SK-N-SH (cell line): ENCODE results near the gene HECTD4.

ENCODE experiments used
- CHD2 ChIP-seq: fragments of 150-350 bp; IDR thresholded peaks from 2 replicates; pipeline ENCODE4 v1.6.1; 2018; ENCODE audit warnings: low read length; ENCODE audit not compliant: partially characterized antibody
- CTCF ChIP-seq: fragments of 200-600 bp; sonication (generic); IDR thresholded peaks from 2 replicates; pipeline ENCODE4 v1.6.1; 2017; ENCODE audit warnings: antibody characterized with exemption, mild to moderate bottlenecking, moderate library complexity
- EP300 ChIP-seq, 2 experiments: IDR thresholded peaks; 2 replicates each; pipeline versions ENCODE4 v1.4.0 to v1.6.1; 2012; ENCODE audit warnings: borderline replicate concordance in 1 of 2, low read depth in 1 of 2, low read length in 1 of 2
- EZH2phosphoT487 ChIP-seq: fragments of 200-600 bp; sonication (generic); IDR thresholded peaks from 2 replicates; pipeline ENCODE4 v1.6.1; 2017; ENCODE audit warnings: low read depth, mixed run types, mild to moderate bottlenecking, antibody characterized with exemption, moderate library complexity, borderline replicate concordance
- GATA2 ChIP-seq: sonication (generic); formaldehyde crosslinking; IDR thresholded peaks from 2 replicates; pipeline ENCODE4 v1.5.0; 2020; ENCODE audit warnings: mild to moderate bottlenecking, missing genetic modification reagents
- YY1 ChIP-seq: IDR thresholded peaks from 2 replicates; pipeline ENCODE4 v1.4.0; 2012; ENCODE audit warnings: low read depth, mild to moderate bottlenecking
- ZBTB33 ChIP-seq: IDR thresholded peaks from 2 replicates; pipeline ENCODE4 v1.4.0; 2012; ENCODE audit warnings: low read depth, borderline replicate concordance

GRCh38 chr12:112431965-112432364 is 49.7 kb upstream of the HECTD4 start:
- TF ChIP-seq CTCF (no peak), YY1 (no peak), GATA2 (CRISPR knock-in tag) (no peak), CHD2 (no peak), EP300 (IDR thresholded peaks at IDR 0.05; ENCODE audit: borderline replicate concordance in 1 of 2, low read depth in 1 of 2, low read length in 1 of 2) (no peak), ZBTB33 (no peak), EZH2phosphoT487 (no peak)
